GM19438 (cell line): Measurements from ENCODE around the gene CLEC18A.
"Not testable (repeated sequence)": the region's sequence is repeated elsewhere in the genome, so short reads cannot be mapped to it uniquely, and the experiment has no call there.

ENCODE experiments used
- ATAC-seq: cut with Tn5 transposase; IDR thresholded peaks from one replicate; pipeline ENCODE4 v1.9.1; 2021; ENCODE audit warnings: low read depth; ENCODE audit not compliant: unreplicated experiment

Gene CLEC18A

DNA sequence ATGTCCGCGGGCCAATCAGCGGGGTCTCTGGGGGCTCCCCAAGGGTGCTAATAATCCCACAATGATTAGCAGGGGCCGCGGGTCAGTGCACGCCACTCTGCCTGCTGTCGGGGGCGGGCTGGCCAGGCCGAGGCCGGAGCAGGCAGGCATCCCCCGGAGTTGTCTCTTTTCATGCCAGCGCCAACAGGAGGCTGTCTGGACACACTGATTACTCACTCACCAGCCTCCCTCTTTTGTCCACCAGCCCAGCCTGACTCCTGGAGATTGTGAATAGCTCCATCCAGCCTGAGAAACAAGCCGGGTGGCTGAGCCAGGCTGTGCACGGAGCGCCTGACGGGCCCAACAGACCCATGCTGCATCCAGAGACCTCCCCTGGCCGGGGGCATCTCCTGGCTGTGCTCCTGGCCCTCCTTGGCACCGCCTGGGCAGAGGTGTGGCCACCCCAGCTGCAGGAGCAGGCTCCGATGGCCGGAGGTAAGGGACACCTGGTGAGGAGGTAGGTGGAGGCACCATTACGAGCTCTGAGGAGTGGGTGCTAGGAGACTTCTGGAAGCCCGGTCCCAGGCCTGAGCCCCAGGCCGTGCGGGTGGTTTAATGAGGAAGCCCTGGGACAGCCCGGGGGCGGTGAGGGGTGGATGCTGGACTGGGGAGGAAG is at the start of gene CLEC18A:
Gene CLEC18A (plus strand): TSS at position 318 of the 655 bp plus-strand sequence. CDS start 33 bp downstream, at position 351.
- not testable (repeated sequence) for ATAC-seq

DNA sequence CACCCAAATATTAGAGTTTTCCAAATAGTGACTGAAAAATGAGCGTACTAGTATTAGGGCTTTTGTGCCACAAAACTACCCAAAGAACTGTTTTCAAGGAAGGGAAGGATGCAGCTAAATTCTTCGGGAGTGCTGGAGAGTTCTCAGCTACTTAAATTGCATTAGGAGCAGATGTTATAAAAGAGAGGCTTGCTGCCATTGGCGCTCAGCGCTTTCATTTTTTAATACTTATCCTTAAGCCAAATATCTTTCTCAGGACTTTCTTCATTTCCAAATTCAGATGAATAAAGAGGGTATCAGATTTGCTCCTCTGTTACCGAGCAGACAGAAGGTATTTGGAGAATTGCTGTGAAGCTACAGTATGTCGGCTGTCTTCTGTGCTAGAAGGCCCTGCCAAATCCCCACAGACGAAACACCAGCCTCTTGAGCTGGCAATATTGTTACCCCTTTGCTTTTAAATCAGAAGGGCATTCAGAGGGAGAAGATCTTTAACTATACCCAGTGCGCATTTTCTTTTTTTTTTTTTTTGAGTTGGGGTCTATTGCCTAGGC is 47.2 kb upstream of the CLEC18A start:
- ATAC-seq = no peak

DNA sequence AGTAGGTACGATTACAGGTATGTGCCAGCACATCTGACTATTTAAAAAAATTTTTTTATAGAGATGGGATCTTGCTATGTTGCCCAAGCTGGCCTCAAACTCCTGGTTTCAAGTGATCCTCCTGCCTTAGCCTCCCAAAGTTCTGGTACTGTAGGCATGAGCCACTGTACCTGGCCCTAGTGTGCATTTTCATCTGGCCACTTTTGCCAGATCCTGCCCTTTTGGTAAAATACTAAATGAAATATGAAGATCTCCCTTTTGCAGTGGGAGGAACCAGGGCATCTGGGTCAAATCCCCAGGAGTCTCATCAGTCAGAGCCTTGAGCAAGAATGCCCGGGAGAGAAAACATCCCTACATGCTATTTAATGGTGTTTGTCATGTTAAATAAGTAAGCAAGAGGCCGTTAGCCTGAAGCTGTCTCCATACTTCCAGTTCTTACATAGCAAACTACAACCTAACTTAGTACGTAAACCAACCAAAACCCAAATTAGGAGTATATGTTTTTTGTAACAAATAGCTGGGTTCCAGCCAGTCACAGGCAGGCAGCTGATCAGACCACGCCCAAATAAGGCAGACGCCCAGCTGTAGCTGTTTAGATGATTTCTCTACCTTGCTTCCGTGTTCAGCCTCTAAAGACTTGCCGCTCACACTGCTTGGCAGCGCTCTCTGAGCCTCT is 46.5 kb upstream of the CLEC18A start:
- no peak for ATAC-seq

DNA sequence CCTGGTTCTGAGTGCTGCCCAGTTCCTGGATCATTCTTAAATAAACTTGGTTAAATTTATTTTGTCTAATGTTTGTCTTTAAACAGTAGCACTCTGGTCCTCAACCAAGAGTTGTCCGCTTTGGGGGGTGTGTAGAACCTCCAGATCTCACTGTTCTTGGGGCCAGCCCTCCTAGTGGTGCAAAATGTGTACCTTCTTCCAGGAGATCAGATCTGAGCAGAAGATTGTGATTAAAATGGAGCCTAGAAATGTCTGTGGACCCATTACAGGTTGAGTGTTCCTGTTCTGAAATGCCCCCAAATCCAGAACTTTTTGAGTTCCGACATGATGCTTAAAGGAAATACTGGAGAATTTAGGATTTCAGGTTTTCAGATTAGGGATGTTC is 46.0 kb upstream of the CLEC18A start:
- ATAC-seq = no peak

DNA sequence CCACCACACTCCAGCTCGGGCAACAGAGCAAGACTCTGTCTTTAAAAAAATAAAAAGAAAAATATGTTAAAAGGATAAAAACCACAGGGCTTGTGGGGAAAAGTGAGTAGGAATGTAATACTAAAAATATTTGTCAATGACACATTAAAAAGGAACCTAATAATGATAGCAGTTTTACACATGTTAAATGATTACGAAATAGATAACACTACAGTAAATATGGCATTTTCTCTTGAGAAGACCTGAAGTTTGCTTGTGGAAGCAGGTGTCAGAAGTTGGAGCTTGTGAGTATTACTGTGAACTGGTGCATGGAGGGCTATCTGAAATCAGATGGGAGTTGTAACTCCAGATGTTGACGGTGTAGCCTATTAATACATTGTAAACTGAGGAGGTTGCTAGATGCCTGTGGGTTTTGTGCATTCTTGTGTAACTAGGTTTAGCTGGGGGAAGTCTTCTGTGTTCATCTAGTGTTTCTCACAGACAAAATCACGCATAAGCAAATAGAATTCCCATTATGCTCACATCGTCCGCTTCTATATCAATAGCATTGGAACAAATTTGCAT is 44.2 kb upstream of the CLEC18A start:
- ATAC-seq = no peak

DNA sequence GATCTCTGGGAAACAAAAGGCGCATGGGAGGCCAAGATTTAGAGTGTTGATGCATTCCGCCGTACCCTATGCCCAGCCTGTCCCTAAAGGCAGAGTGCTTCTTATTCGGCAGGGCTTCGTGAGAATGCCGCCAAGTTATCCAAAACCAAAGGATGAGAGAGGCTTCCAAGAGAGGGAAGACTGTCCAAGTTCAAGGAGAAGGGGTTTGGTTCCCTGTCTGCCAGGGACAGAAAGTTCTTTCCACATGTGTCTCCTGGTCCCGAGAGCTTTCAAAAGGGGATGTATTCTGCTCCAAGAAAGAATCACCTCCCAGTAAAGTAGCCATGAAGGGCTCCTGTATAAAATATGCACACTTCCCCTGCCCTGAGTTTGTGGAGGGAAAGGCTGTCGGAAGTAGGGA is 42.1 kb upstream of the CLEC18A start:
- no peak for ATAC-seq

DNA sequence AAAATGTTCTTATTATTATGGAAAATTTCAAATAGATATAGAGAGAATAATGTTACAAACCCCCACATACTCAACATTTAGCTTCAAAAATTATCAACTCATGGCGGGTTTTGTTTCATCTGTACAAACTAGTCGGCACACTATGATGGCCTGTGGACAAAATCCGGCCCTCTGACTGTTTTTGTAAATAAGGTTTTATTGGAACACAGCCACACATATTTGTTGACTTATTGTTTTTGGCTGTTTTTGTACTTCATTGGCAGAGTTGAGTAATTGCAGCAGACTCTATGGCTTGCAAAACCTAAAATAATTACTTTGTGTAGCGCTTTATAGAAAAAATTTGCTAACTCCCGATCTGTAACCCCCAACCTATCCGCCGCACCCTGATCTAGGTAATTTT is 41.4 kb upstream of the CLEC18A start:
- ATAC-seq = no peak

DNA sequence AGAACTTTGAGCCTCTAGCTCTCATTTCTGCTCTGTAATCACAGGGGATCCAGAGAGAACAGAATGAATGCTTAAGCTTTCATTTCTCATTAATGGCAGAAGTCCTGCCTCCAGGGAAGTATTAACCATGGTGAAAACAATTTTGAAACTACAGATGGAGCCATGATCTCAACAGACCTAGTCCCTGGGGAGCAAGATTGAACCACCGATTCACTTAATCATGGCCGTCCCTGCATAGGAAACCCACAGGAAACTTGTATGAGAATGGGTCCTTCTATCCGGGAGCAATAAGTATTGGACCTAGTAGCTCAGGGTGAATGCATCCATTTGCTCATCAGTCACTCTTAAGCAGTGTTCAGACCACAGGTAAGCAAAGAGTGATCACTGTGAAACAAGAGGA is 40.2 kb upstream of the CLEC18A start:
- no peak for ATAC-seq

DNA sequence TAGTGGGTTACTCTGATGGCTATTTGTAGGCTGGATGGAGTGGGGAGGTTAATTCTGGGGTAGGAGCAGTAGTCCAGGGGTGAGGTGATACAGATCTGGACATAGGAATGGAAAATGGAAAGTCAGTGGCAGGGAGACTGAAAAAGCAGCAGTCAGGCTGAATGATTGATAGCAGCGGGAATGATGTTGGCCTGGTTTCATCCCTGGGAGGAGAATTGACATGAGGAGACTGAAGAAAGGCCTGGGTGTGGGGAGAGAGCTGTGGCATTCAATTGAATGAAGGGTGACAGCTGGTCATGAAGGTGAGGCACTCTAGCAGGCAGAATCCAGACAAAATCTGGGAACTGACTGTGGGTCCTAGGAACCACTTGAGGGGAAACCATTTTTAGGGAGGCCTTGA is 34.7 kb upstream of the CLEC18A start:
- no peak for ATAC-seq

DNA sequence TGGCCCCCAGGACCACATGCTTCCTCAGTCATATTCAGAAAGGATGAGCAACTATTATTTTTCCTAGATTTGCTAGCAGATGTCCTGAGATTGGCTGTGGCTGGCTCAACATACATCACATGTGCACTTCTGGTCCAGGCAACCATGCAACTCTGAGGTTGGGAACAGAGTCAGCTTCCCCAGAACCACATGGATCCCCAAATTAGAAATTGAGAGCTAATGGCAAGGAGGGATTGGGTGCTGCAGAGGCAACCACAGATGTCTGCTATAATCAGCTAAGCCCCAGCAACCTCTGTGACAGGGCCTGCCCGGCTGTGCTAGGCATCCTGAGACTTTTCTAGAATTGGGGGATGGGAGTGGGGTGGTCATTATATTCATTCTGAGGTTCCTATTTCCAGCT is 33.8 kb upstream of the CLEC18A start:
- no peak for ATAC-seq

DNA sequence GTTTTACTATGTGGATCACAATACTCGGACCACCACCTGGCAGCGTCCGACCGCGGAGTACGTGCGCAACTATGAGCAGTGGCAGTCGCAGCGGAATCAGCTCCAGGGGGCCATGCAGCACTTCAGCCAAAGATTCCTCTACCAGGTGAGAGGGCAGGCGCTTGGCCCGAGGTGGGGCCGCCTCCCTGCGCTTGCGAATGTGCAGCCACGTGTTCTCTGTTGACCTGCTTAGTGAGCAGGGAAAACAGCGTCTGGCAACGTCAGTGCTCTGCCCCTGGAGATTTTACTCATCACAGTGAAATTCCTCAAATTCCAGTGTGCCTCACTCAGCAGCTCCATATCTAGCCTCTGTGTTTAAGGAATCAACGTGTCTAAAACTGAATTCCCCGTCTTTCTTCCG is 33.4 kb upstream of the CLEC18A start:
- ATAC-seq = no peak

DNA sequence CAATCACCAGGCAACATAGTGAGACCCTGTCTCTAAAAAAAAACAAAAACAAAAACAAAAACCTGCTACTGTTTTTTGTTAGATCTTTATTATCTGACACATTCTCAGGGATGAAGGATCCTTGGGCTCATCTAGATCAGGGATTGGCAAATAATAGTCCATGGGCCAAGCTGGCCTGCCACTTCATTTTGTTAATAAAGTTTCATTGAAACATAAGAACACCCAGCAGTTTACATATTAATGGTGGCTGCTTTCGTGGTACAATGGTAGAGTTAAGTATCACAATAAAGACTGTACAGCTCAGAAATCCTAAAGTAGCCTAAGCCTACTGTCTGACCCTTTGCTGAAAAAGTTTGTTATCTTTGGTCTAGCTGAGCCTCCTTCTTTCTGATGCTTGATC is 32.9 kb upstream of the CLEC18A start:
- no peak for ATAC-seq

DNA sequence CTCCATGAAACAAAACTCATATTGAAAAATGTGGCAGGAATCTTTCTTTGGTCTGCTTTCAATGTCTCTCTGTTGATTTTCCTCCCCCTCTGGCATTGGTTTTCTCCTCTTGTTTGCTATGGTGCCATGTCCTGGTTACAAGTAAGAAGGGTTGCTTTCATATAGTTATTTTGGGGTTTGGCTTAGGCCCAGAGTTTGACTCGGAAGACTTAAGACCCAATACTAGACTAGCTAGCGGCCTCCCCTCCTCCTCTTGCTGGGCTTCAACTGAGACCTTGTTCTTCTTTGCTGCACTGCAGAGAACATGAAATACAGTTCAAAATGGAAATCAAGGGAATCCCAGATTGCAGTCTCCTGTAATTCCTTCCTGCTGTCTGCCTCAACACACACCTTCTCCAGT is 30.0 kb upstream of the CLEC18A start:
- no peak for ATAC-seq

DNA sequence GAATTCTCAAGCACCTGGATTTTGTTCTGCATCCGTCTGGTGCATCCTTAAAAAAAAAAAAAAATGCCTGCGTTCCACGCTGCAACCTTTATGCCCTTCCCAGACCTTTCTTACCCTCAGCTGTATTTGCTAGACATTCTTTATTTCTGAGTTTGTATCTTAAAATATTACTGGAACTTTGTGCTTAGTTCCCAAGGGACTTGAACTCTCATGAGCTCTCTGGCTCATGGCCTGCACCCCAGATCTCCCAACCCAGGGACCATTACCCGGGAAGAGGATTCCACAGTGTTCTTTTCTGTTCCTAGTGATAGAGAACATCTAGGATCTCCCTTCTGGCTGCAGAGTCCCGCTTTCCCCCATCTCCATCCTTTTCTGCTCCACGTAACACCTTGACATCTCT is 28.9 kb upstream of the CLEC18A start:
- ATAC-seq = no peak

DNA sequence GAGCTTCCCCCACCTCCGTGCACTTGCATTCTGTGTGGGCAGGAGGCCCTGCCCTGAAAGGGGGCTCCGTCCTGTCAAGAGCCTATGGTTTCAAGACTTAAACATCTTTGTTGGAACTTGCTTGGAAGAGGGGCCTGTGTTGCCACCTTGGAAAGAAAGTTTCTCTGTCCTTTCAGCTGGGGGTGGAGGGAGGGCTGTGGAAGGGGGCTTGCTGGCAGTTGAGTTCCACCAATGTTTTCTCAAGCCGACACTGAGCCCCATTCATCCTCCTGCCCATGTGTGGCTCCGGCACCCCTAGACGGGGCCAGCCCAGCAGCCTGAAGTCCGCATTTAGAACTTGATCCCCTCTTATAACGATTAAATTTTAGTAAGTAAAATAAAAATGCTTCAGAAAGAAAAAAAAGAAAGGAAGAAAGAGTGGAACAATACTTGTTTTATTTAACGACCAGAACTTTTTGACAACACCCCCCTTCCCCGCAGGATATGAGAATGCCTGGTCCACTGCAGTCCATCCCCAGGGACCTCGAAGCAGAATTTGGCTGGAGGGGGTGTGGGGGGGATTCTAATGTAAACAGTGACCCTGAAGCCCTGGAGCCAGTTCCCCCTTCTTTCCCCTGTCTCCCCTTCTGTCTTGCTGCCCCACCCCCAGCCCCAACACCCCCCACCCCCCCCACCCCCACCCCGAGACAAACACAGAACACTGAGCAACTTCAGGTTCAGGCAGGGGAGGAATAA is 26.9 kb upstream of the CLEC18A start:
- ATAC-seq = no peak

DNA sequence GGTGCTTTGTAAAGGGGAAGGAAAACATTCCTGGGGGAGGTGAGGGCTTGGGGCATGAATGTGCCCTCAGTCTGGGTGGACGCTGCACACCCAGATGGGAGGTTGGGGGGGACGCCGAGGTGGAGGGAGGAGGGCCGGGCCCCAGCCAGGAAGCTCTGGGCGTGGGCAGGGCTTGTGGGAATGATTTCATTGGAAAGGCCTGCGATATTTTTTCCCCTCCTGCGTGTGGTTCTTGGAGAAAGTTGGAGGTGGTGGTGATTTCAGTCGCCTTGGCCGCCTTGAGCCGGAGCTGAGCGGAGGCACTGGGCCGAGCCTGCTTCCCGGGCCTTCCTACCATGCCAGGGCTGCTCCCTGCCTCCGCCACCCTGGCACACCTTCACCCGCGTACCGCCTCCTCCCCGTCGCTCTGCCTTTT is 26.4 kb upstream of the CLEC18A start:
- ATAC-seq = no peak

DNA sequence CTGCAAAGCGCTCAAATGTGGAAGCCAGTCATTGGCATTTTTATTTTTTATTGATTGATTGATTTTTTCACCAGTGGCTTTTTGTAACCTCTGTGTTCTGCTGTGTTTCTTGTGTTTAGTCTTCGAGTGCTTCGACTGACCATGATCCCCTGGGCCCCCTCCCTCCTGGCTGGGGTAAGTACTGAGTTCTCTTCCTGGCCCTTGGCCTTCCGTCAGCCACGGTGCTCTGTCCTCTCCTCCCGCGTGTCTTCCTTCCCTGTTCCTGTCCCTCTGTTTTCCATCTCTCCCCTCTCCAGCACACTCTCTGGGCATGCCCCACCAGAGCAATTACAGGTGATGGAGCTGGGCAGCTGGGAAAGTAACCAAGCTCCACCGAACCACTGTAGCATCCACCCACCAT is 25.8 kb upstream of the CLEC18A start:
- no peak for ATAC-seq

DNA sequence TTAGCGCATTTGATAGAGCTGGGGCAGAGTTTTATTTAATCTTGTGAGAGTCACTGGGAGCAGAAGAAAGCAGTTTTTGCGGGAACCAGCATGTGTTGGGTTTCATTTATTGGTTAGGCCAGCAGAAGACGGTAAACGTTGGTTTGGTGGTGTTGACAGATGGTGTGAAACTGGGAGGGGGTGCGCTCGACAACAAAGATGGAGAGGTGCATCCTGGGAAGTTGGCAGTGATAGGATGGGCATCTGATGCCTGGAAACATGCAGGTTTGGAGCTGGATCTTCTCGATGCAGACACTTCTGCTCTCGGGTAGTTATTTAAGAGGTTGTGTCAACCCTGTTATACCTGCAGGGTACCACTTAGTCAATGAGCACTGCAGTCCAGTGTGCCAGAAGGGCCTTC is 24.9 kb upstream of the CLEC18A start:
- ATAC-seq = no peak

DNA sequence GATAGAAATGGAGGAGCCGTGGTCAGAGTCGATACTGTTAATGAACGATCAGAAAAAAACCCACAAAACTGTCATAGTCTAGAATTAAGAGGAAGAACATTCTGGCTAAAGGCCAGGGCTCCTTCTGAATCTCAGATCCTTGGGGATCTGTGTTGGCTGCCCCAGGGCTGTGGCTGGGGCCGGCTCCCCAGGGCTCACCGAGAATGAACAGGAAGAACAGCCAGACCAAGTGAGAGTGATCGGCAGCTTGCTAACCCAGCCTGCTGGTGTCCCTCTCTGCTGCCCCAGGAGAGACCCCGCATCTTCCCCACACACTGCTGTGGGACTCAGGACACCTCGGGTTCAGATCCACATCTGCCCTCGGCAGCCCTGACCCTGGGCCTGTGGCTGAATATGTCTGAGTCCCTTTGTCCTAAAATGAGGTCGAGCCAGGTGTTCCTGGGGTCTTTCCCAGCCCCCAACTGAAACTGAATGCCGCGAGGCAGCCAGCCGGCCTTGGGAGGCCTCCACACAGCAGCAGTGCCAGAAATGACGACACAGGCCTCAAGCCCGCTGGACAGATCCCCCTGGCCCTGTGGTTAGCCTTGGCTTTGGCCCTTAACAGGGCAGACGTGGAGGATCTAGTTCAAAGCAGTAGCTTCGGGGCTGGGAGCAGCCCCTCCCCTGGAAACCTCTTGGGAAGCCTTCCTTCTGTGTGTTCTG is 23.9 kb upstream of the CLEC18A start:
- ATAC-seq = no peak

DNA sequence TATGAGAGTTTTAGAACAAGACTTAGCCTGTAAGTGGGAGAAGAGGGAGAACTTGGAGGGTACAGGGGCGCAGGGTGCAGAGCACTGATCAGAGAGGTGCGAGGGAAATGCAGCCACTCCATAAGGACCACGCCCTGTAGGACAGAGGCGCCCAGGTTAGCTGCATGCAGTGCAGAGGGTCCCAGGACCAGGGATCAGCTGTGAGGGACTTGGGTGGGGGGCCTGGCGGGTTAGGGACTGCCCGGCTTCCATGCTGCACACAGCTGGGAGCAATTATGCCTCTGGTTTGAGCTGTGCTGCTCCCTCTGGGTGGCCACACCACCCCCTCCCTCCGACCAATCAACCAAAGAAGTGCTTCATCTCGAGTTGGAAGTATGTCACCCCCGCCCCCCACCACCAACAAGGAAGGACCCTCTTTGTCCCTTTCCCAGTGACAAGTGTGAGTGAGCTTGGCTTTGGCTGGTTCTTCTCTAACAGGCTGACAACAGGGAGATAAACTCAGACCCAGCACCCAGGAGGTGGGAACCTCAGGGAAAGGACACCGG is 22.2 kb upstream of the CLEC18A start:
- no peak for ATAC-seq
